HCT116 (cell line): ENCODE data around the gene DNM1.

Source experiments
- CTCF ChIP-seq, 3 experiments: fragments of 200-600 bp in 1 of 3; sonication (generic) in 1 of 3; IDR thresholded peaks in 2 of 3; conservative IDR thresholded peaks in 1 of 3; 2 replicates each; pipeline ENCODE4 v1.5.1; 2012 to 2017; ENCODE audit warnings: low read depth in 2 of 3, low read length in 2 of 3, antibody characterized with exemption in 1 of 3, borderline replicate concordance in 1 of 3, control low read depth in 1 of 3, mild to moderate bottlenecking in 1 of 3, mixed read lengths in 1 of 3, mixed run types in 1 of 3, moderate library complexity in 1 of 3; ENCODE audit not compliant: insufficient read depth in 1 of 3
- EZH2 ChIP-seq: fragments of 200-600 bp; sonication (generic); IDR thresholded peaks from 2 replicates; pipeline ENCODE4 v1.6.1; 2017; ENCODE audit warnings: antibody characterized with exemption, mixed run types
- EZH2phosphoT487 ChIP-seq: fragments of 200-600 bp; IDR thresholded peaks from 2 replicates; pipeline ENCODE4 v1.6.1; 2018; ENCODE audit warnings: antibody characterized with exemption, borderline replicate concordance
- FOSL1 ChIP-seq: IDR thresholded peaks from 2 replicates; pipeline ENCODE4 v1.6.1; 2012; ENCODE audit warnings: low read depth
- POLR2A ChIP-seq: IDR thresholded peaks from 2 replicates; pipeline ENCODE4 v1.7.0; 2011; ENCODE audit warnings: borderline replicate concordance; ENCODE audit not compliant: insufficient read depth, insufficient read length; ENCODE audit errors: extremely low read depth
- POLR2AphosphoS5 ChIP-seq: IDR thresholded peaks from 2 replicates; pipeline ENCODE4 v1.6.1; 2011; ENCODE audit warnings: mild to moderate bottlenecking, low read depth, low read length, moderate library complexity
- RAD21 ChIP-seq: IDR thresholded peaks from 2 replicates; pipeline ENCODE4 v1.6.1; 2012; ENCODE audit warnings: low read depth, mild to moderate bottlenecking
- SIN3A ChIP-seq: IDR thresholded peaks from 2 replicates; pipeline ENCODE4 v1.6.1; 2012; ENCODE audit warnings: low read depth
- SRF ChIP-seq: IDR thresholded peaks from 2 replicates; pipeline ENCODE4 v1.6.1; 2012; ENCODE audit warnings: low read depth
- TCF7L2 ChIP-seq: IDR thresholded peaks from 2 replicates; pipeline ENCODE4 v1.7.0; 2011; ENCODE audit warnings: borderline replicate concordance, inconsistent platforms; ENCODE audit not compliant: insufficient read depth, insufficient read length; ENCODE audit errors: extremely low read depth
- ZBTB33 ChIP-seq: IDR thresholded peaks from 2 replicates; pipeline ENCODE4 v1.6.1; 2011; ENCODE audit warnings: mild to moderate bottlenecking, low read length, moderate library complexity; ENCODE audit not compliant: insufficient replicate concordance; ENCODE audit errors: extremely low read depth
- ZFX ChIP-seq: fragments of 450-650 bp; IDR thresholded peaks from 2 replicates; pipeline ENCODE4 v1.6.1; 2017
- TF ChIP-seq, protein P1 (sequence below): IDR thresholded peaks from 2 replicates; pipeline ENCODE4 v1.6.1; 2012; ENCODE audit warnings: low read depth

DNA sequence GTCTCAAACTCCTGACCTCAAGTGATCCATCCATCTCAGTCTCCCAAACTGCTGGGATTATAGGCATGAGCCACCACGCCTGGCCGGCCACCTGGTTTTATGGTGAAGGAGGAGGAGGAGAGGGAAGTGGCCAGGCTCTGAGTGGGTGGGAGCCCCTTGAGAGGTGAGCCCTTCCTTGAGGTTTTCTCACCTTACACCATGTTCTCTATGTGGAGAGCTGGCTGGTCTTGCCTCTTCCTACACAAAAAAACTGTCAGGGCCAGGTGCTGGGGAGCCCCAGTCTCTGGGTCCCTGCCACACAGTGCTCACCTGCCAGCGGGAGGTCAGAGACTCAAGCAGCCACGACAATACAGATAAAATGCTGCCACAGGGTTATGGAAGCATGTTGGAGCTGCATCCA is 91.0 kb downstream of the DNM1 start:
- TF ChIP-seq TCF7L2 (no peak), CTCF (IDR thresholded peaks at IDR 0.05 in 2 of 3, conservative IDR thresholded peaks at IDR 0.05 in 1 of 3; ENCODE audit: borderline replicate concordance in 1 of 3, insufficient read depth in 1 of 3, low read depth in 2 of 3, low read length in 2 of 3) (no peak), POLR2A (no peak), POLR2AphosphoS5 (no peak), SRF (no peak), EZH2 (no peak), RAD21 (no peak), ZBTB33 (no peak), EZH2phosphoT487 (no peak), FOSL1 (no peak), SIN3A (no peak), ZFX (no peak)
- TF ChIP-seq, protein P1, sequence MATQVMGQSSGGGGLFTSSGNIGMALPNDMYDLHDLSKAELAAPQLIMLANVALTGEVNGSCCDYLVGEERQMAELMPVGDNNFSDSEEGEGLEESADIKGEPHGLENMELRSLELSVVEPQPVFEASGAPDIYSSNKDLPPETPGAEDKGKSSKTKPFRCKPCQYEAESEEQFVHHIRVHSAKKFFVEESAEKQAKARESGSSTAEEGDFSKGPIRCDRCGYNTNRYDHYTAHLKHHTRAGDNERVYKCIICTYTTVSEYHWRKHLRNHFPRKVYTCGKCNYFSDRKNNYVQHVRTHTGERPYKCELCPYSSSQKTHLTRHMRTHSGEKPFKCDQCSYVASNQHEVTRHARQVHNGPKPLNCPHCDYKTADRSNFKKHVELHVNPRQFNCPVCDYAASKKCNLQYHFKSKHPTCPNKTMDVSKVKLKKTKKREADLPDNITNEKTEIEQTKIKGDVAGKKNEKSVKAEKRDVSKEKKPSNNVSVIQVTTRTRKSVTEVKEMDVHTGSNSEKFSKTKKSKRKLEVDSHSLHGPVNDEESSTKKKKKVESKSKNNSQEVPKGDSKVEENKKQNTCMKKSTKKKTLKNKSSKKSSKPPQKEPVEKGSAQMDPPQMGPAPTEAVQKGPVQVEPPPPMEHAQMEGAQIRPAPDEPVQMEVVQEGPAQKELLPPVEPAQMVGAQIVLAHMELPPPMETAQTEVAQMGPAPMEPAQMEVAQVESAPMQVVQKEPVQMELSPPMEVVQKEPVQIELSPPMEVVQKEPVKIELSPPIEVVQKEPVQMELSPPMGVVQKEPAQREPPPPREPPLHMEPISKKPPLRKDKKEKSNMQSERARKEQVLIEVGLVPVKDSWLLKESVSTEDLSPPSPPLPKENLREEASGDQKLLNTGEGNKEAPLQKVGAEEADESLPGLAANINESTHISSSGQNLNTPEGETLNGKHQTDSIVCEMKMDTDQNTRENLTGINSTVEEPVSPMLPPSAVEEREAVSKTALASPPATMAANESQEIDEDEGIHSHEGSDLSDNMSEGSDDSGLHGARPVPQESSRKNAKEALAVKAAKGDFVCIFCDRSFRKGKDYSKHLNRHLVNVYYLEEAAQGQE, result no peak
